ENCODE results near the gene MTFR1L. TPM values are rescaled to one million over a fixed set of nuclear protein-coding genes. Genes with fewer than 3 reads are reported as not detected.

The MTFR1L gene
- polyA plus RNA-seq, 1 of the 3 experiments (the other 2 are of a cell fraction): 53.6 TPM

GRCh38 chr1:25819491-25820246 is at the start of gene MTFR1L (continued):
- TF ChIP-seq, protein P1, sequence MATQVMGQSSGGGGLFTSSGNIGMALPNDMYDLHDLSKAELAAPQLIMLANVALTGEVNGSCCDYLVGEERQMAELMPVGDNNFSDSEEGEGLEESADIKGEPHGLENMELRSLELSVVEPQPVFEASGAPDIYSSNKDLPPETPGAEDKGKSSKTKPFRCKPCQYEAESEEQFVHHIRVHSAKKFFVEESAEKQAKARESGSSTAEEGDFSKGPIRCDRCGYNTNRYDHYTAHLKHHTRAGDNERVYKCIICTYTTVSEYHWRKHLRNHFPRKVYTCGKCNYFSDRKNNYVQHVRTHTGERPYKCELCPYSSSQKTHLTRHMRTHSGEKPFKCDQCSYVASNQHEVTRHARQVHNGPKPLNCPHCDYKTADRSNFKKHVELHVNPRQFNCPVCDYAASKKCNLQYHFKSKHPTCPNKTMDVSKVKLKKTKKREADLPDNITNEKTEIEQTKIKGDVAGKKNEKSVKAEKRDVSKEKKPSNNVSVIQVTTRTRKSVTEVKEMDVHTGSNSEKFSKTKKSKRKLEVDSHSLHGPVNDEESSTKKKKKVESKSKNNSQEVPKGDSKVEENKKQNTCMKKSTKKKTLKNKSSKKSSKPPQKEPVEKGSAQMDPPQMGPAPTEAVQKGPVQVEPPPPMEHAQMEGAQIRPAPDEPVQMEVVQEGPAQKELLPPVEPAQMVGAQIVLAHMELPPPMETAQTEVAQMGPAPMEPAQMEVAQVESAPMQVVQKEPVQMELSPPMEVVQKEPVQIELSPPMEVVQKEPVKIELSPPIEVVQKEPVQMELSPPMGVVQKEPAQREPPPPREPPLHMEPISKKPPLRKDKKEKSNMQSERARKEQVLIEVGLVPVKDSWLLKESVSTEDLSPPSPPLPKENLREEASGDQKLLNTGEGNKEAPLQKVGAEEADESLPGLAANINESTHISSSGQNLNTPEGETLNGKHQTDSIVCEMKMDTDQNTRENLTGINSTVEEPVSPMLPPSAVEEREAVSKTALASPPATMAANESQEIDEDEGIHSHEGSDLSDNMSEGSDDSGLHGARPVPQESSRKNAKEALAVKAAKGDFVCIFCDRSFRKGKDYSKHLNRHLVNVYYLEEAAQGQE (IDR thresholded peaks at IDR 0.05; ENCODE audit: low read depth, low read length): no peak
- TF ChIP-seq PBX3 (IDR thresholded peaks at IDR 0.05): peak; percentile 47; the same call in 1 of the 2 replicates
- TF ChIP-seq MEF2A (IDR thresholded peaks at IDR 0.05; ENCODE audit: borderline replicate concordance, low read depth): no peak
- no peak for TF ChIP-seq GATA2 (CRISPR knock-in tag; IDR thresholded peaks at IDR 0.05)
- TF ChIP-seq ELF1 (IDR thresholded peaks at IDR 0.05): peak; percentile 76
- TF ChIP-seq RAD21 (IDR thresholded peaks at IDR 0.05; ENCODE audit: low read length): no peak
- TF ChIP-seq SIN3A (IDR thresholded peaks at IDR 0.05; ENCODE audit: borderline replicate concordance, low read depth, low read length): peak; percentile 65; the same call in 1 of the 2 replicates
- TF ChIP-seq USF1 (IDR thresholded peaks at IDR 0.05; ENCODE audit: borderline replicate concordance, low read depth): no peak
- TF ChIP-seq GABPA (IDR thresholded peaks at IDR 0.05; ENCODE audit: low read depth): peak; percentile 90
- TF ChIP-seq RXRA (IDR thresholded peaks at IDR 0.05; ENCODE audit: borderline replicate concordance, low read depth): no peak

DNA sequence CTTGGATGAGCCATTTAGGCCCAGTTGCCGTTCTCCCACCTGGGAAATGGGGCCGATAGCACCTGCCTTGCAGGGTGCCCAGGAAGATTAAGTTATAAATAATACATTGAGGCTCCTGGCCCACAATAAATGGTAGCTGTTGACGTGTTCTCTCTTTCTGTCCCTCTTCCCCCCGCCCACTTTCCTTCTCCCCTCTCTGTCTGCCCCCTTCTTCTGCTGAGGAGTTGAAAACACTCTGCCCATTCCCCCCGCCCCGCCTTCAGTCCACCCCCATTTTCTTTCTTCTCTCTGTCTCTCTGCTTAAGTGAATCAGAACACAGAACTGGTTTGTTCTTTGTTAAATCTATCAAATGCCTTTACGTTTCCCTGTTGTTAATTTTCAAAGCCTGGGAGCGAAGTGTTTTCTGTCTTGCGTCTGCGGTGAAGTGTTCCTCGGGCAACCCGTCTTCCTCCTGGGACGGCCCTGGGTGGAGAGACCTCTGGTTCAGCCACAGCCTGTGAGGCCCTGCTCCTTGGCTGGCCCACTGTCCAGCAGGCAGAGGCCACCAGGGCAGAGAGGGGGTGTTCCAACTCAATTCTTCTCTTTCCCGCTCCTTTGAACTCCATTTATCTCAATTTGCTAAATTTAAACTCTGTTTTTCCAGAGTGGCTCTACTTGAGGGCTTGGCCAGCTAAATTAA is 49.1 kb upstream of the MTFR1L start:
- Histone ChIP-seq H3K9me2 (no peaks in the 10 kb centered on the region), H3K4me1 (ENCODE audit: control insufficient read depth in 1 of 2, insufficient read depth in 2 of 2, low read depth in 1 of 2, low read length in 1 of 2) (peaks cover 0 to 84% of the 10 kb centered on the region in 2 experiments; a peak in 1 of 4 replicates), H3K9ac (no peak overlapping the region), H2AFZ (ENCODE audit: low read depth) (no peak overlapping the region), H3K4me3 (ENCODE audit: low read depth in 2 of 2, low read length in 1 of 2) (no peak overlapping the region), H3F3A (replicated peaks; ENCODE audit: insufficient read depth) (no peaks in the 10 kb centered on the region), H3K36me3 (replicated peaks in 1 of 2; ENCODE audit: control insufficient read depth in 1 of 2, insufficient read depth in 2 of 2, low read length in 1 of 2) (no peaks in the 10 kb centered on the region), H3K9me3 (no peaks in the 10 kb centered on the region), H4K20me1 (ENCODE audit: insufficient read depth) (no peaks in the 10 kb centered on the region), H3K27me3 (ENCODE audit: insufficient read depth) (no peaks in the 10 kb centered on the region), H3K4me2 (no peak overlapping the region), H3K79me2 (ENCODE audit: insufficient read depth) (no peaks in the 10 kb centered on the region), H3K27ac (ENCODE audit: low read depth in 2 of 2, low read length in 1 of 2) (peak overlapping the region in 1 of 2 experiments; percentile 87; a peak in 2 of 4 replicates)
- ChIA-PET POLR2A (no interaction called here), CTCF (interaction anchor here (1.0 to 2.1 kb wide), 3 partner anchors 32 to 198 kb away, joined by 3 to 6 read pairs (median 5); no protein-coding TSS in a partner anchor)
- 89% methylated on average over 12 of the region's 14 CpGs for WGBS (ENCODE audit: low lambda C conversion rate)
- peak; percentile 53 for DNase-seq
- TF ChIP-seq RFX5 (IDR thresholded peaks at IDR 0.05; ENCODE audit: low read length) (no peak), PBX3 (IDR thresholded peaks at IDR 0.05) (no peak), CHD2 (IDR thresholded peaks at IDR 0.05; ENCODE audit: low read length, partially characterized antibody) (no peak), MEF2A (IDR thresholded peaks at IDR 0.05; ENCODE audit: borderline replicate concordance, low read depth) (no peak), IRF3 (IDR thresholded peaks at IDR 0.05; ENCODE audit: low read depth, low read length) (no peak), GABPA (IDR thresholded peaks at IDR 0.05; ENCODE audit: low read depth) (no peak), FOXJ3 (CRISPR knock-in tag; IDR thresholded peaks at IDR 0.05) (no peak), MXI1 (IDR thresholded peaks at IDR 0.05; ENCODE audit: low read depth, low read length) (no peak), NFIC (IDR thresholded peaks at IDR 0.05; ENCODE audit: borderline replicate concordance) (no peak)
- TF ChIP-seq, protein P1 (IDR thresholded peaks at IDR 0.05; ENCODE audit: low read depth, low read length): no peak
